Parathyroid adenoma (tissue), 2 donors: ENCODE results near the gene AKNA.

Source experiments
- H2AFZ ChIP-seq: fragments of 300-600 bp; sonication (generic); one replicate; pipeline ENCODE4 v1.7.0; 2017; ENCODE audit warnings: antibody characterized with exemption, mild to moderate bottlenecking
- H3K27ac ChIP-seq: fragments of 300-600 bp; sonication (generic); one replicate; pipeline ENCODE4 v1.7.0; 2017
- H3K27me3 ChIP-seq: fragments of 300-600 bp; sonication (generic); one replicate; pipeline ENCODE4 v1.7.0; 2017; ENCODE audit warnings: low read length; ENCODE audit not compliant: control insufficient read depth, insufficient read depth
- H3K36me3 ChIP-seq: fragments of 300-600 bp; sonication (generic); one replicate; pipeline ENCODE4 v1.7.0; 2017; ENCODE audit warnings: low read length; ENCODE audit not compliant: control insufficient read depth, insufficient read depth
- H3K4me1 ChIP-seq: fragments of 300-600 bp; sonication (generic); one replicate; pipeline ENCODE4 v1.7.0; 2017; ENCODE audit warnings: control low read depth
- H3K4me2 ChIP-seq: fragments of 300-600 bp; sonication (generic); one replicate; pipeline ENCODE4 v1.7.0; 2017; ENCODE audit warnings: low read length
- H3K4me3 ChIP-seq: fragments of 300-600 bp; sonication (generic); one replicate; pipeline ENCODE4 v1.7.0; 2017; ENCODE audit warnings: low read depth, low read length
- H3K79me2 ChIP-seq: fragments of 300-600 bp; sonication (generic); one replicate; pipeline ENCODE4 v1.7.0; 2017; ENCODE audit warnings: control low read depth
- H3K9ac ChIP-seq: fragments of 300-600 bp; sonication (generic); one replicate; pipeline ENCODE4 v1.7.0; 2017; ENCODE audit warnings: mild to moderate bottlenecking
- H3K9me3 ChIP-seq: fragments of 300-600 bp; sonication (generic); one replicate; pipeline ENCODE4 v1.7.0; 2017; ENCODE audit warnings: low read length; ENCODE audit not compliant: control insufficient read depth
- CTCF ChIP-seq: fragments of 300-600 bp; sonication (generic); IDR thresholded peaks from one replicate; pipeline ENCODE4 v1.7.0; 2017; ENCODE audit warnings: antibody characterized with exemption, mild to moderate bottlenecking
- donor health status: primary hyperparathyroidism.

The AKNA gene

GRCh38 chr9:114372921-114373448 is 14.8 kb downstream of the AKNA start:
- H3K4me2 ChIP-seq, result no peak overlapping the region
- no peak overlapping the region for H2AFZ ChIP-seq
- H3K79me2 ChIP-seq, result no peaks in the 10 kb centered on the region
- H3K4me3 ChIP-seq, result no peak overlapping the region
- no peaks in the 10 kb centered on the region for H3K9me3 ChIP-seq
- H3K27me3 ChIP-seq, result no peaks in the 10 kb centered on the region
- H3K36me3 ChIP-seq, result no peaks in the 10 kb centered on the region
- no peak for TF ChIP-seq CTCF
- no peak overlapping the region for H3K9ac ChIP-seq
- H3K27ac ChIP-seq, result no peak overlapping the region
- no peaks in the 10 kb centered on the region for H3K4me1 ChIP-seq

- H3K36me3 ChIP-seq, result no peaks in the 10 kb centered on the region
- no peak overlapping the region for H3K4me3 ChIP-seq
- H3K27ac ChIP-seq, result no peak overlapping the region
Observed at GRCh38 chr9:114371973-114372917, 15.5 kb downstream of the AKNA start.

GRCh38 chr9:114371343-114371944 is 16.3 kb downstream of the AKNA start:
- no peaks in the 10 kb centered on the region for H3K4me1 ChIP-seq
- H3K27me3 ChIP-seq, result no peaks in the 10 kb centered on the region
- no peaks in the 10 kb centered on the region for H3K79me2 ChIP-seq
- no peak overlapping the region for H2AFZ ChIP-seq
- no peaks in the 10 kb centered on the region for H3K36me3 ChIP-seq
- no peak overlapping the region for H3K27ac ChIP-seq
- H3K4me2 ChIP-seq, result no peak overlapping the region
- no peak for TF ChIP-seq CTCF
- no peaks in the 10 kb centered on the region for H3K9me3 ChIP-seq
- no peak overlapping the region for H3K9ac ChIP-seq
- no peak overlapping the region for H3K4me3 ChIP-seq

More at GRCh38 chr9:114371973-114372917, 15.5 kb downstream of the AKNA start:
- no peak overlapping the region for H3K4me2 ChIP-seq
- TF ChIP-seq CTCF, result no peak
- H3K9ac ChIP-seq, result no peak overlapping the region
- no peaks in the 10 kb centered on the region for H3K4me1 ChIP-seq
- no peaks in the 10 kb centered on the region for H3K9me3 ChIP-seq
- H3K27me3 ChIP-seq, result no peaks in the 10 kb centered on the region
- no peaks in the 10 kb centered on the region for H3K79me2 ChIP-seq
- no peak overlapping the region for H2AFZ ChIP-seq

- no peak overlapping the region for H3K27ac ChIP-seq
- no peaks in the 10 kb centered on the region for H3K36me3 ChIP-seq
- H3K4me1 ChIP-seq, result no peaks in the 10 kb centered on the region
- no peak for TF ChIP-seq CTCF
- H3K9ac ChIP-seq, result no peak overlapping the region
- H3K4me3 ChIP-seq, result no peak overlapping the region
- H3K27me3 ChIP-seq, result no peaks in the 10 kb centered on the region
- no peak overlapping the region for H2AFZ ChIP-seq
- H3K9me3 ChIP-seq, result no peaks in the 10 kb centered on the region
- H3K4me2 ChIP-seq, result no peak overlapping the region
- no peaks in the 10 kb centered on the region for H3K79me2 ChIP-seq
Observed at GRCh38 chr9:114370968-114371320, 16.8 kb downstream of the AKNA start.
